Calu3 (cell line): ENCODE data around the gene TTLL10. TPM values are rescaled to one million over a fixed set of nuclear protein-coding genes. Genes with fewer than 3 reads are reported as not detected.

Experiments
- BruUV-seq: library from RNA; stranded (reverse); fragments of 400-500 nt; replicated peaks from 2 replicates; lab custom pipeline; 2021; lab: Mats Ljungman, UMichigan
- CTCF ChIA-PET: fragments of 300-600 bp; sonication (Branson Sonifier 250); formaldehyde crosslinking; loops from one replicate; lab custom pipeline; 2022; ENCODE audit warnings: antibody characterized with exemption; lab: Charles Lee
- DNase-seq: peaks from one replicate; pipeline ENCODE4 v3.0.0; 2022
- H3K27ac Mint-ChIP-seq: one replicate; pipeline ENCODE4 v1.8.0; 2022; ENCODE audit warnings: mixed read lengths; ENCODE audit not compliant: unreplicated experiment
- H3K27me3 Mint-ChIP-seq: one replicate; pipeline ENCODE4 v1.8.0; 2022; ENCODE audit warnings: mixed read lengths; ENCODE audit not compliant: unreplicated experiment
- H3K36me3 Mint-ChIP-seq: one replicate; pipeline ENCODE4 v1.8.0; 2022; ENCODE audit warnings: mild to moderate bottlenecking, moderate library complexity, mixed read lengths; ENCODE audit not compliant: insufficient read depth, unreplicated experiment
- H3K4me1 Mint-ChIP-seq: one replicate; pipeline ENCODE4 v1.8.0; 2022; ENCODE audit warnings: mild to moderate bottlenecking, low read depth, mixed read lengths; ENCODE audit not compliant: unreplicated experiment
- H3K4me3 Mint-ChIP-seq: one replicate; pipeline ENCODE4 v1.8.0; 2022; ENCODE audit warnings: mild to moderate bottlenecking, low read depth, moderate library complexity, mixed read lengths; ENCODE audit not compliant: unreplicated experiment
- H3K9me3 Mint-ChIP-seq: one replicate; pipeline ENCODE4 v1.8.0; 2022; ENCODE audit warnings: low read depth, mixed read lengths; ENCODE audit not compliant: unreplicated experiment
- intact Hi-C: fragments of 100-400 bp; cut with micrococcal nuclease; formaldehyde crosslinking; loops from one replicate; pipeline ENCODE4 v1.10.0; 2022; ENCODE audit not compliant: unreplicated experiment
- total RNA-seq: library from RNA; stranded (reverse); gene quantifications from 2 replicates; pipeline ENCODE4 v1.2.3, GENCODE V29; 2022
- TF ChIP-seq, protein P1 (sequence below): fragments of 200-600 bp; IDR thresholded peaks from one replicate; pipeline ENCODE4 v1.8.0; 2022; ENCODE audit warnings: antibody characterized with exemption; ENCODE audit not compliant: unreplicated experiment

The TTLL10 gene
- total RNA-seq, 1 experiment from 2014 or later, result 3.5 TPM

- peaks cover 6% of the 10 kb centered on the region for H3K4me1 Mint-ChIP-seq
- intact Hi-C loops, result no loop called here
- H3K27me3 Mint-ChIP-seq, result no peaks in the 10 kb centered on the region
- CTCF ChIA-PET, result no interaction called here
- no peaks in the 10 kb centered on the region for H3K9me3 Mint-ChIP-seq
- no peak for DNase-seq
- TF ChIP-seq, protein P1, sequence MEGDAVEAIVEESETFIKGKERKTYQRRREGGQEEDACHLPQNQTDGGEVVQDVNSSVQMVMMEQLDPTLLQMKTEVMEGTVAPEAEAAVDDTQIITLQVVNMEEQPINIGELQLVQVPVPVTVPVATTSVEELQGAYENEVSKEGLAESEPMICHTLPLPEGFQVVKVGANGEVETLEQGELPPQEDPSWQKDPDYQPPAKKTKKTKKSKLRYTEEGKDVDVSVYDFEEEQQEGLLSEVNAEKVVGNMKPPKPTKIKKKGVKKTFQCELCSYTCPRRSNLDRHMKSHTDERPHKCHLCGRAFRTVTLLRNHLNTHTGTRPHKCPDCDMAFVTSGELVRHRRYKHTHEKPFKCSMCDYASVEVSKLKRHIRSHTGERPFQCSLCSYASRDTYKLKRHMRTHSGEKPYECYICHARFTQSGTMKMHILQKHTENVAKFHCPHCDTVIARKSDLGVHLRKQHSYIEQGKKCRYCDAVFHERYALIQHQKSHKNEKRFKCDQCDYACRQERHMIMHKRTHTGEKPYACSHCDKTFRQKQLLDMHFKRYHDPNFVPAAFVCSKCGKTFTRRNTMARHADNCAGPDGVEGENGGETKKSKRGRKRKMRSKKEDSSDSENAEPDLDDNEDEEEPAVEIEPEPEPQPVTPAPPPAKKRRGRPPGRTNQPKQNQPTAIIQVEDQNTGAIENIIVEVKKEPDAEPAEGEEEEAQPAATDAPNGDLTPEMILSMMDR, result no peak
- BruUV-seq, result no TSS peak
- H3K27ac Mint-ChIP-seq, result no peak overlapping the region
- H3K4me3 Mint-ChIP-seq, result no peak overlapping the region
- H3K36me3 Mint-ChIP-seq, result peaks cover 52% of the 10 kb centered on the region
Measured at GRCh38 chr1:1170215-1171091, 3.2 kb upstream of the TTLL10 start.

DNA sequence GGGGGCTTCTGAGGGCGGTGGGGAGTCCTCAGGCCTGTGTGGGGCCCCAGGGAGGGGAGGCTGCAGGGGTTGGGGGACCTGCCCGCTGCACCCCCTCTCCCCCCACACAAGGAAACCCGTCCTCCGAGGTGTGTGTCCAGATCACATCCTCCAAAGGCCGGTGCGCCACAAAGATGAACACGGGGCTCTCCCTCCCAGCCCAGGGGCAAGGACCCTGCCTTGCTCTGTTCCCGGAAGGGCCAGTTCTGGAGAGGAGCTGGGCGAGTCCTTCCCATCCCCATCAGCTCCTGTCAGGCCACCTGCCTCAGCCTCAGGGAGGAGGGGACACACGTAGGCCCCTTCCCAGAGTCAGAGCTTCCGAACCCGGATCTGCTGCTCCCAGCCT, 2.5 kb upstream of the TTLL10 start:
- no TSS peak for BruUV-seq
- intact Hi-C loops, result no loop called here

DNA sequence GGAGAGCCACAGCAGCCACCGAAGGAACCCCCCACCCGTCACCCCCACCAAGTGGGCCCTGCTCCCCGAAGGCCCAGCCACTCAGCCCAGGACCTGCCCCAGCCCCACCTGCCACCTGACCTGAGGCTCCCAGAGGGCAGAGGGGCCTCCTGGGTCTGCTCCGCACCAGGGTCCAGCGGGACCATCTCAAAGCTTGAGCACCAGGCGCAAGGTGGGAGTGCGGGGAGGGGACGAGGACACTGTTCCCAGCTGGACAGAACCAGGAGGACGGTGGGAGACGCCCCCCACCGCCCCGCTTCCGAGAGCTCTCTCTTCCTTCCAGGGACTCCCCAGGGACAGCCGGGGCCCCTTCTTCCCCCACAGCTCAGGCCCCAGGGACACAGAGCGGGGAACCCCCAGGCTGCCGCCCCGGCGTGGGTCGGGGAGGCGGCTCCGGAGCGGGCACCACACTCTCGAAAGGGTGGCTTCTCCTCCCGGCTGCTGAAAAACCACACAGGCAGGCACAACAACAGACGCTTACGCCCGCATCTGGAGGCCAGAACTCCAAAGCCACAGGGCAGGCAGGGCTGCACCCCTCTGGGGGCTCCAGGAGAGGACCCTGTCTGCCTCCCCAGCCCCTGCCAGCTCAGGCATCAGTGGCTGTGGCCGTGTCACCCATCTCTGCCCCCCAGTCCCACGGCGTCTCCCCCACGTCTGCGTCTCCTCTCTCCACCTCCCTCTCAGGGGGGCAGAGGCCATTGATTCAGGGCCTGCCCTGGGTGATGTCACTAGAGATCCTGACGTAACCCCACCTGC, 1.9 kb upstream of the TTLL10 start:
- H3K4me3 Mint-ChIP-seq, result no peak overlapping the region
- CTCF ChIA-PET, result no interaction called here
- H3K36me3 Mint-ChIP-seq, result peaks cover 50% of the 10 kb centered on the region
- DNase-seq, result no peak
- no peaks in the 10 kb centered on the region for H3K9me3 Mint-ChIP-seq
- TF ChIP-seq, protein P1, result no peak
- intact Hi-C loops, result no loop called here
- peaks cover 3% of the 10 kb centered on the region for H3K4me1 Mint-ChIP-seq
- no peak overlapping the region for H3K27ac Mint-ChIP-seq
- BruUV-seq, result no TSS peak
- no peaks in the 10 kb centered on the region for H3K27me3 Mint-ChIP-seq

More for the DNA sequence above, 2.5 kb upstream of the TTLL10 start:
- TF ChIP-seq, protein P1, result no peak
- Mint-ChIP-seq H3K27me3 (no peaks in the 10 kb centered on the region), H3K36me3 (peaks cover 51% of the 10 kb centered on the region), H3K9me3 (no peaks in the 10 kb centered on the region), H3K4me3 (no peak overlapping the region), H3K4me1 (no peaks in the 10 kb centered on the region), H3K27ac (no peak overlapping the region)
- CTCF ChIA-PET, result no interaction called here
- DNase-seq, result no peak

DNA sequence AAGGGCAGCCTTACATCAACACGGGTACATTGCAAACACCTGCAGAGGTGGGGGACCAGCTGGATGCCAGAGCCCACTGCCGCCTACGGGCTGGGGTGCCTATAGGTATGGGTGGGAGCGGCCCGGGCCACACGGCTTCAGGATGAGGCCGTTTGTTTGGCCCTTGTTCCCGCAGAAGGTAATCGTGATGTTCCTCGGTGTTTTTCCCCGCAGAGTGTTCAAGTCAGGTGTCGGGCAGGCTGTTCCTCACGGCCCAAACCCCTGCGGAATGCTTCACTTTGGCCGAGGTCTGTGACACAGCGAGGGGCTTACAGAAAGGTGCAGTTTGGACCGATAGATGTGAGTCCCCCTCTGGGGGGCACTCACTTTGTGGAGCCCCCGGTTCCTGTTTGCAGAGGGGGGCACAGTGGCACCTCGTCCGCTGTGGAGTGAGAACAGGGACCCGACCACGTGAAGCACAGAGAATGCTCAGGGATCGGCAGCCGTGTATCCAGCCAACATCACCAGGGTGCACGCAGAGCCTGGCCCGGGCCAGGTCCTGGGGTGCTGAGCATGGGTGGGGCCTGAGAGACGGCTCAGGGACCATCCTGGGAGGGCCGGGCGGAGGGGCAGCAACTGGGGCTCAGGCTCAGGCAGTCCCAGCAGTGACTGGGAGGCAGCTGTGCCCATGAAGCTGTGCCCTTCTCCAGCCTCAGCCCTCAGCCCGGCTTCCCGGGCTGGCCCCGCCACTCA, 453 bp upstream of the TTLL10 start:
- peaks cover 46% of the 10 kb centered on the region for H3K36me3 Mint-ChIP-seq
- intact Hi-C loops, result no loop called here
- H3K27ac Mint-ChIP-seq, result no peak overlapping the region
- no peaks in the 10 kb centered on the region for H3K27me3 Mint-ChIP-seq
- DNase-seq, result no peak
- no TSS peak for BruUV-seq
- TF ChIP-seq, protein P1, result no peak
- CTCF ChIA-PET, result no interaction called here
- peaks cover 8% of the 10 kb centered on the region for H3K4me1 Mint-ChIP-seq
- no peak overlapping the region for H3K4me3 Mint-ChIP-seq
- H3K9me3 Mint-ChIP-seq, result no peaks in the 10 kb centered on the region
